Lung microvascular endothelial cell (primary cell): Measurements from ENCODE around the gene USP26. TPM values are rescaled to one million over a fixed set of nuclear protein-coding genes. Genes with fewer than 3 reads are reported as not detected.
"Not testable (repeated sequence)": the region's sequence is repeated elsewhere in the genome, so short reads cannot be mapped to it uniquely, and the experiment has no call there.

Experiments
- DNase-seq, 2 donors: peaks; one replicate each; pipeline versions ENCODE4 v3.0.0 to v3.0.0-alpha.2; 2010; ENCODE audit warnings: low read depth in 2 of 2
- total RNA-seq: library from RNA; depleted of rRNA; stranded (reverse); fragments of >200 nt; gene quantifications from 2 replicates; pipeline ENCODE4 v1.2.1, GENCODE V29; 2014

USP26 gene
- total RNA-seq, 1 donor from 2014 or later, result not detected

- DNase-seq, result no peak
Observed at GRCh38 chrX:133042260-133042659, 54.6 kb downstream of the USP26 start.

GRCh38 chrX:133033010-133033409 lies 63.9 kb downstream of the USP26 start:
- no peak for DNase-seq

DNA sequence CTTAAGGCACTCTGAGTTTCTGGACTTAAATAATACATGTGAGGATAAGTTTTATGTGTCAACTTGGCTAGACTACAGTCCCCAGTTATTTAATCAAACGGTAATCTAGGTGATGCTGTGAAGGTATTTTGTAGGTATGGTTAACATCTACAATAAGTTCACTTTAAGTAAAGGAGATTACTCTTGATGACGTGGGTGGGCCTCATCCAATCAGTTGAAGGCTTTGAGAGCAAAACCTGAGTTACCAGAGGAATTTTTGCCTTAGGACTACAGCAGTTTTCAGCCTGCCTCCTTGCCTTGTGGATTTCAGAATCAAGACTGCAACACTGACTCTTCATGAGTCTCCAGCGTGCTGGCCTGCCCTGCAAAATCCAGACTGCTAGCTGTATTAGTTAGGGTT lies 78.7 kb downstream of the USP26 start:
- DNase-seq, result no peak

DNA sequence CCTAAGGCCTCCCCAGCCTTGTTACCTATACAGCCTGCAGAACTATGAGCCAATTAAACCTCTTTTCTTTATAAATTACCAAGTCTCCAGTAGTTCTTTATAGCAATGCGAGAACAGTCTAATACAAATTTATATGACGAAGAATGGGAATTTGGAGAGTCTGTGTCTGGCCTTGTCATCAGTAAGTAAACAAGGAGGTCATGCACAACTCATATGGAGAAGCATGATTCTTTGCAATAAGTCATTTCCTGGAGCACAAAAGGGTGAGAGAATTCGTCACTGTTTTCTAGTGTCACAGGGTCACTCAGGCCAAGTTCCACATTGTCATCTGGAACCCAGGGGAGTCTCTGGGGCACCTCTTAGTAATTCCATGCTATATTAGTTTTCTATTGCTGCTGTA lies 89.5 kb downstream of the USP26 start:
- no peak for DNase-seq

- DNase-seq, result no peak
Observed at GRCh38 chrX:133005616-133006015, 91.3 kb downstream of the USP26 start.

DNA sequence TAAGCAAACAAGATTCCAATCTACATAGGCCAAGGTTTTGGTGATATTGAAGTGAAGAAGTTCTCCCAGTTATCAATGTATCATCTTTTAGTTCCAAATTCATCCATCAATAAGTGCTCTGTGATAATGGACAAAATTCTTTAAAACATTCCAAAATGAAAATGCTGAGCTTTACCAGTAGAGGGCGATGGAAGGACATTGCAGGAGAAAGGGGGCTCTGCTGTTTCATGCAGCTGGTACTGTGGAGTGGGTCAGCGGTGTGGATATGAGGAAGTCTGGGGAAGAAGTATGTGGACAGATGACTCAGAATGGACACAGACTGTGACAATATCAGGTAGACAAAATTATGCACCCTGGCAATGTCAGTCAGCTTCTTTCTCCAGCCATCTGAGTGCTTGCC lies 91.9 kb downstream of the USP26 start:
- DNase-seq, result peak; percentile 1 to 7

GRCh38 chrX:132999209-132999608 lies 97.7 kb downstream of the USP26 start:
- no peak for DNase-seq

DNA sequence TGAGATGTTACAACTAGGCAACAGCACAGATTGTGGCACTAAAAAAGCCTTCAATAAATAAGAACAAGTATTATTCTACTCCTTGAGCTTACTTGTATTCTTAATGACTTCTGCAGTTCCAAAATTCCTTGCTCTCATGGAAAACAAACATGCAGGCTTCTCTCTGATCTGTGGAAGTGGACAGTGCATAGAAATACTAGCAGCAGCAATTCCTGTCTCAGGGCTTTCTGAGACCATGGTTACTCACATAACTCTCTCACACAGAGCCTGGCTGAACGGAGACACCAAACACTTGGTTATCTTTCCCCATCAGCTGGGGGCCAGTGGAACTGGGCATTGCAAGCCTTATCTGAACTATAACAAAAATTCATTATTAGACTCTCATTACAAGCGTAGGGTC lies 106.1 kb downstream of the USP26 start:
- no peak for DNase-seq

- DNase-seq, result no peak
Observed at GRCh38 chrX:132986556-132986955, 110.4 kb downstream of the USP26 start.

- DNase-seq, result no peak
Observed at GRCh38 chrX:132984058-132984650, 112.8 kb downstream of the USP26 start.

- no peak for DNase-seq
Observed at GRCh38 chrX:132983496-132983895, 113.4 kb downstream of the USP26 start.

GRCh38 chrX:132980035-132980434 lies 116.9 kb downstream of the USP26 start:
- not testable (repeated sequence) for DNase-seq

Other genes starting within 250 kb of the USP26 start
- gene HS6ST2, start 138.5 kb downstream of the USP26 start, total RNA-seq, result under 0.01 TPM in 1 of 2 replicates, not detected in the other
- gene TFDP3, start 121.2 kb upstream of the USP26 start, total RNA-seq, result not detected in 2 replicates